T follicular helper cell (primary cell): ENCODE results near the gene PRAMEF27.
"Not testable (repeated sequence)": the region's sequence is repeated elsewhere in the genome, so short reads cannot be mapped to it uniquely, and the experiment has no call there.

ENCODE experiments used
- DNase-seq: peaks from one replicate; pipeline ENCODE4 v3.0.0-alpha.2; 2020; ENCODE audit warnings: low read depth
- total RNA-seq, 2 experiments: gene quantifications; one replicate each; lab custom pipeline; 2026; lab: John Stamatoyannopoulos, UW

The PRAMEF27 gene
- 0 reads per million in 2 experiments for total RNA-seq

GRCh38 chr1:13056475-13056874 is at the start of gene PRAMEF27:
TSS of gene PRAMEF27 (minus strand) at chr1:13056575. CDS start at chr1:13053659, 2,916 bp downstream.
- DNase-seq: not testable (repeated sequence)

DNA sequence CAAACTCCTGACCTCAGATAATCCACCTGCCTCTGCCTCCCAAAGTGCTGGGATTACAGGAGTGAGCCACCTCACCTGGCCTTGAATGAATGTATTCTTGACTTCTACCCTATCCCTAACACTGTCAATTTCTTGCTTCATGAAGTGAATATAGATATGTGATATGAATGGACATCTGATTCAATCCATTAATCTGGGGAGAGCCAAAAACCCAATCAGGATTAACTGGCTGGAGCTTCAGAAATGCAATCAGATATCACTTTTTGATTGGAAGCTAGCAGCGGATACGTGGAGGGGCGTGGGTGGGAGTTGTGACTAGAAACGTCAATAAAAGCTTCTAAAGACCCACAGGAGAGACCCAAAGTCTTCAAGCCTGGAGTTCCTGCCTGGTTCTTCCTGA is 14.1 kb upstream of the PRAMEF27 start, which contains the start of gene PRAMEF25:
PRAMEF25 (plus strand) TSS at position 301 of the 400 bp plus-strand sequence. CDS start 2,920 bp downstream, outside the sequence.
- not testable (repeated sequence) for DNase-seq

DNA sequence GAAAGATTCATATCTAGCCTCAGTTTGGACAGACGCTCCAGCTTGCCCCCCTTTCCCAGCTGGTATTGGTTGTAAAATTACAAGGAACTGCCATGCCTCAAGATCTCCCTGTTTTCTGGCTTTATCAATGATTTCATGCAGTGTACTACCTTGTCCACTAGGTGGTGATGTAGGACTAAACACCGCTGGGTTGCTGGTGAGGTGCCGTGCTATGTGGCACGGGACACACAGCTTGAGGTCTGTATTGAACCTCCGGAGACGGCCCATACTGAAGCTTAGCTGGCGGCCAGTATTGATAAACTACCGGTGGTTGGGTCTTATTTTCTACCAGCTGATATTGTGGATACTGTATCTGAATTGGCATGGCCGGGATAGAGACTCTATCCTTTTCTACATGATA is 36.5 kb downstream of the PRAMEF27 start:
- DNase-seq: not testable (repeated sequence)

DNA sequence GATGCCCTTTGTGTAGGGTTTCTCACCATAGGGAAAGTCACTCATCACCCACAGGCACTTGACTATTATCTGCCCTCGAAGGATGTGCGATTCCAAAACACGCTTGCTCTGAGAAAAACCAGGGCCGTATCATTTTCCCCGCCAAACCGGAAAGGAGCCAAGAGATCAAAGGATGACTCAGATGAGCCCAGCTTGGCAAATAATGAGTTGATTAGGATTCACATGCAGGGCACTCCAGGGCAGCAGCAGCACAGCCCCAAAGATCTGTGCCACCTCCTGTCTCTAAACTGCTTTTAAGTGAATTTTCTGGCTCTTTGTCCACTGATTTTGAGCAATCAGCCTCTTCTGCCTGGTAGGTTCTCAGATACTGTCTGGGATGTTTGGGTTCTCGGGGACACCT is 44.4 kb downstream of the PRAMEF27 start:
- DNase-seq: not testable (repeated sequence)

- DNase-seq: not testable (repeated sequence)
These were observed 47.0 kb downstream of the PRAMEF27 start for GRCh38 chr1:13009348-13009747.

GRCh38 chr1:13005732-13006131 is 50.6 kb downstream of the PRAMEF27 start:
- DNase-seq: not testable (repeated sequence)
